ENCODE measurements around the gene MED12L.

DNA sequence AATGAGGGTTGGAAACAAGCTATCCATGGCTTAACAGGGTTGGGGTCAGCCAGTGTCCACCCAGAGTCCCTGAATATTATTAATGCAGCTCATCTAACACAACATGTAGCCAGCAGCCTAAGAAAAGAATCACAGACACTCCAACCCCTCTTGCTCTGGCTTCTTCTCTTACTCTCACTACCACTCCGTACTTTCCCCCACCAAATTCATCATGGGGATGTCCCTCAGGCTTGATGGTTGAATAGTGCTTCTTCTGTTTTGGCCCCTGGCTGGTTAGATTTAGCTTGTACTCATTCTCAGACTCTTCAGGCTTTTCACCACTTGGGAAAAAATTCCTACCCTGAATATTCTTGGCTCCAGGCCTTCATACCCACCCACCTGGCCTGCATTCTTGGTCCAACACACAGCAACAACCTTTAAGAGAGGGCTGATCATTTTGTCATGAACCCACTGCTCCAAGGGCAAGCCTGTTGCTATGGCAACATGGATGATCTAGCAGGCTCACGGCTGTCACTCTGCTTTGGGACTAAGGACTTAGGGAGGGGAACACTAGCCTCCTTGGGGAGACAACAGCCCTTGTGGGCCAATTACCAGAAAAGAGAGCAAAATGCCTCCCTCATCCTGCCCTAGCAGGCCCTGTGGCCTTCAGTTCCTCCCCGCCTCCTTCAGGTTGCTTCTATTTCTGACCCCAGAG is 9.4 kb upstream of the MED12L start:
- TF ChIP-seq POLR2A (IDR thresholded peaks at IDR 0.05), result no peak
- TF ChIP-seq, protein P1, sequence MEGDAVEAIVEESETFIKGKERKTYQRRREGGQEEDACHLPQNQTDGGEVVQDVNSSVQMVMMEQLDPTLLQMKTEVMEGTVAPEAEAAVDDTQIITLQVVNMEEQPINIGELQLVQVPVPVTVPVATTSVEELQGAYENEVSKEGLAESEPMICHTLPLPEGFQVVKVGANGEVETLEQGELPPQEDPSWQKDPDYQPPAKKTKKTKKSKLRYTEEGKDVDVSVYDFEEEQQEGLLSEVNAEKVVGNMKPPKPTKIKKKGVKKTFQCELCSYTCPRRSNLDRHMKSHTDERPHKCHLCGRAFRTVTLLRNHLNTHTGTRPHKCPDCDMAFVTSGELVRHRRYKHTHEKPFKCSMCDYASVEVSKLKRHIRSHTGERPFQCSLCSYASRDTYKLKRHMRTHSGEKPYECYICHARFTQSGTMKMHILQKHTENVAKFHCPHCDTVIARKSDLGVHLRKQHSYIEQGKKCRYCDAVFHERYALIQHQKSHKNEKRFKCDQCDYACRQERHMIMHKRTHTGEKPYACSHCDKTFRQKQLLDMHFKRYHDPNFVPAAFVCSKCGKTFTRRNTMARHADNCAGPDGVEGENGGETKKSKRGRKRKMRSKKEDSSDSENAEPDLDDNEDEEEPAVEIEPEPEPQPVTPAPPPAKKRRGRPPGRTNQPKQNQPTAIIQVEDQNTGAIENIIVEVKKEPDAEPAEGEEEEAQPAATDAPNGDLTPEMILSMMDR (IDR thresholded peaks at IDR 0.05), result no peak
- no peak for TF ChIP-seq EP300 (IDR thresholded peaks at IDR 0.05)

All from gastroesophageal sphincter (tissue), 3 donors.